GM18519 (cell line): ENCODE measurements around the gene PTGER2.

Experiments
- ATAC-seq: cut with Tn5 transposase; IDR thresholded peaks from one replicate; pipeline ENCODE4 v1.9.1; 2021; ENCODE audit warnings: mild to moderate bottlenecking, moderate library complexity; ENCODE audit not compliant: unreplicated experiment, low FRiP score

Gene PTGER2

GRCh38 chr14:52333823-52334657, 19.9 kb downstream of the PTGER2 start:
- ATAC-seq: no peak

GRCh38 chr14:52336241-52336640, 22.1 kb downstream of the PTGER2 start:
- ATAC-seq: no peak

- ATAC-seq: no peak
Observed at GRCh38 chr14:52338051-52338681, 24.1 kb downstream of the PTGER2 start.

- ATAC-seq: no peak
Observed at GRCh38 chr14:52339262-52339661, 25.1 kb downstream of the PTGER2 start.

GRCh38 chr14:52342849-52343596, 28.9 kb downstream of the PTGER2 start:
- ATAC-seq: no peak

- no peak for ATAC-seq
Observed at GRCh38 chr14:52346778-52347177, 32.7 kb downstream of the PTGER2 start.

- ATAC-seq: no peak
Observed at GRCh38 chr14:52348279-52348678, 34.2 kb downstream of the PTGER2 start.

- no peak for ATAC-seq
Observed at GRCh38 chr14:52348776-52349175, 34.7 kb downstream of the PTGER2 start.

- ATAC-seq: no peak
Observed at GRCh38 chr14:52349731-52350130, 35.6 kb downstream of the PTGER2 start.

GRCh38 chr14:52350445-52350844, 36.3 kb downstream of the PTGER2 start:
- ATAC-seq: no peak

GRCh38 chr14:52351233-52352060, 37.3 kb downstream of the PTGER2 start:
- ATAC-seq: no peak

GRCh38 chr14:52352061-52352491, 38.0 kb downstream of the PTGER2 start:
- ATAC-seq: no peak

- ATAC-seq: no peak
Observed at GRCh38 chr14:52352569-52352968, 38.5 kb downstream of the PTGER2 start.

GRCh38 chr14:52354242-52354641, 40.1 kb downstream of the PTGER2 start:
- no peak for ATAC-seq

- ATAC-seq: no peak
Observed at GRCh38 chr14:52355016-52355431, 40.9 kb downstream of the PTGER2 start.

GRCh38 chr14:52355526-52355925, 41.4 kb downstream of the PTGER2 start:
- ATAC-seq: no peak

- no peak for ATAC-seq
Observed at GRCh38 chr14:52356025-52356424, 41.9 kb downstream of the PTGER2 start.

- ATAC-seq: no peak
Observed at GRCh38 chr14:52360831-52361230, 46.7 kb downstream of the PTGER2 start.

- ATAC-seq: no peak
Observed at GRCh38 chr14:52363041-52363704, 49.1 kb downstream of the PTGER2 start.

- ATAC-seq: no peak
Observed at GRCh38 chr14:52363961-52364360, 49.8 kb downstream of the PTGER2 start.
